Prostate gland (tissue), 2 donors: Measurements from ENCODE around the gene MYBPH.

Experiments used
- POLR2AphosphoS5 ChIP-seq: sonication (generic); formaldehyde crosslinking; IDR thresholded peaks from one replicate; pipeline ENCODE4 v1.6.1; 2017; ENCODE audit warnings: antibody characterized with exemption
- TF ChIP-seq, protein P1 (sequence below), 4 experiments: fragments of 200-600 bp in 2 of 4; fragments of 450-650 bp in 2 of 4; sonication (generic) in 2 of 4; IDR thresholded peaks; 1 replicate in 3 of 4; 2 replicates in 1 of 4; pipeline ENCODE4 v1.5.1; 2016 to 2019; ENCODE audit warnings: antibody characterized with exemption in 4 of 4, mild to moderate bottlenecking in 2 of 4, moderate library complexity in 2 of 4

DNA sequence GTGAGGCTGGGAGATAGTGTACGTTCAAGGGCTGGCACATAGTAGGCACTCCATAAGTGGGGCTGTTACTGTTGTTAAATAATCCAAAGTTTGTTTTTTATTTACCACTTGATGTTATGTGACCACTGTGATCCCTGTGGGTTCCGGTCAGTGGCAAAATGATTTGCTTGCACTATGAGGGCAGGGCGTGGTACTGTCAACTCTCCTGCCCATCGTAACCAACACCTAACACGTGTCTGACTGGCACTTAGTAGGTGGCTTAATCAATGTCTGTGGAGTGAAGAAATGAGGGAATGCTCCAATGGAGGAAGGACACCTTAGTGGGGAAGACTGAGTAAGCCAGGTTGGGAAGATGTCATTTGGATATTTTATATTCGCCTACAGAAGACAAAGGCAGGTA, 33.5 kb downstream of the MYBPH start:
- TF ChIP-seq, protein P1, sequence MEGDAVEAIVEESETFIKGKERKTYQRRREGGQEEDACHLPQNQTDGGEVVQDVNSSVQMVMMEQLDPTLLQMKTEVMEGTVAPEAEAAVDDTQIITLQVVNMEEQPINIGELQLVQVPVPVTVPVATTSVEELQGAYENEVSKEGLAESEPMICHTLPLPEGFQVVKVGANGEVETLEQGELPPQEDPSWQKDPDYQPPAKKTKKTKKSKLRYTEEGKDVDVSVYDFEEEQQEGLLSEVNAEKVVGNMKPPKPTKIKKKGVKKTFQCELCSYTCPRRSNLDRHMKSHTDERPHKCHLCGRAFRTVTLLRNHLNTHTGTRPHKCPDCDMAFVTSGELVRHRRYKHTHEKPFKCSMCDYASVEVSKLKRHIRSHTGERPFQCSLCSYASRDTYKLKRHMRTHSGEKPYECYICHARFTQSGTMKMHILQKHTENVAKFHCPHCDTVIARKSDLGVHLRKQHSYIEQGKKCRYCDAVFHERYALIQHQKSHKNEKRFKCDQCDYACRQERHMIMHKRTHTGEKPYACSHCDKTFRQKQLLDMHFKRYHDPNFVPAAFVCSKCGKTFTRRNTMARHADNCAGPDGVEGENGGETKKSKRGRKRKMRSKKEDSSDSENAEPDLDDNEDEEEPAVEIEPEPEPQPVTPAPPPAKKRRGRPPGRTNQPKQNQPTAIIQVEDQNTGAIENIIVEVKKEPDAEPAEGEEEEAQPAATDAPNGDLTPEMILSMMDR (IDR thresholded peaks at IDR 0.05): no peak
- no peak for TF ChIP-seq POLR2AphosphoS5
